ENCODE measurements around the gene BAD.

The BAD gene

GRCh38 chr11:64295760-64296159 is 11.3 kb upstream of the BAD start:
- no peak for DNase-seq

DNA sequence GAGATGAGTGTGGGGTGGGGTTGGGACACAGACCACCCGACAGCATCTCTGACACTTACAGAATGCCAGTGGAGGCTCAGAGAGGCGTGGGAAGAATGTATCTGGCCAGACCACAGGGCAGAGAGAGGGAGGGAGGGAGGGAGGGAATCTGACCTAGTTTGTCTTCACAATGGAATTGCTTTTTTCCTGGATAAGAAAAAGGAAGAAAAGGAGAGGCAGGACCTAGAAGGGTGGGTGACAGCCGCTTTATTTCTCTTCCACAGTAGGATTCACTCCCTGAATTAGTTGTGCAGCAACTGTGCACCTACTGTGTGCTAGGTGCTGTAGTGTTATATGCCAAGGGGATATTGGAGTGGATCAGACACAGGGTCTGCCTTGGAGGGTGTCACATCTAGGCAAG is 10.3 kb upstream of the BAD start:
- DNase-seq, result no peak

DNA sequence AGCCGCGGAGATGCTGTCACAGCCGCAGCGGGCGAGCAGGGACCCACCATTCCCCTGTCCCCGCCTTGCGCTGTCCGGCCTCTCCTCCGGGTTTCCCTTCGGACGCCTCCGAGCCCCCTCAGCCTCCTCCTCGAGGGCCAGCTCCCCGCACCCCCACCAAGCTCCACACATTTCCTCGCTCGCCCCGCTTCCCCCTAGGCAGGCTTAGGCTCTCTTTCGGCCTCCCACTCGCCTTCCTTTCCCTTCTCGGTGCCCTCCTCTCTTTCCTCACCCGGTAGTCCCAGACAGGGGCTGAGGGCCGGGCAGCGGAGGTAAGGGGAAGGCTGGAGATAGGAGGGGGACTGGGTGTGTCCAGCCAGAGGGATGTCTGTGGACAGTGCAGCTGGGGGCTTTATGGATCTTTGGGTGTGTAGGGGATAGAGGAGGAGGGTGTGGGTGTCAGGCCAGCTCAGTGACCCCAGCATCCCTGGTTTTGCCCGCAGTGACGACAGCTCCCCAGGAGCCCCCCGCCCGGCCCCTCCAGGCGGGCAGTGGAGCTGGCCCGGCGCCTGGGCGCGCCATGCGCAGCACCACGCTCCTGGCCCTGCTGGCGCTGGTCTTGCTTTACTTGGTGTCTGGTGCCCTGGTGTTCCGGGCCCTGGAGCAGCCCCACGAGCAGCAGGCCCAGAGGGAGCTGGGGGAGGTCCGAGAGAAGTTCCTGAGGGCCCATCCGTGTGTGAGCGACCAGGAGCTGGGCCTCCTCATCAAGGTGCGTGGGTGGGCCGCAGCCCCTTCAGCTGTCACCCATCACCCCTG is 8.2 kb upstream of the BAD start:
- no peak for DNase-seq

DNA sequence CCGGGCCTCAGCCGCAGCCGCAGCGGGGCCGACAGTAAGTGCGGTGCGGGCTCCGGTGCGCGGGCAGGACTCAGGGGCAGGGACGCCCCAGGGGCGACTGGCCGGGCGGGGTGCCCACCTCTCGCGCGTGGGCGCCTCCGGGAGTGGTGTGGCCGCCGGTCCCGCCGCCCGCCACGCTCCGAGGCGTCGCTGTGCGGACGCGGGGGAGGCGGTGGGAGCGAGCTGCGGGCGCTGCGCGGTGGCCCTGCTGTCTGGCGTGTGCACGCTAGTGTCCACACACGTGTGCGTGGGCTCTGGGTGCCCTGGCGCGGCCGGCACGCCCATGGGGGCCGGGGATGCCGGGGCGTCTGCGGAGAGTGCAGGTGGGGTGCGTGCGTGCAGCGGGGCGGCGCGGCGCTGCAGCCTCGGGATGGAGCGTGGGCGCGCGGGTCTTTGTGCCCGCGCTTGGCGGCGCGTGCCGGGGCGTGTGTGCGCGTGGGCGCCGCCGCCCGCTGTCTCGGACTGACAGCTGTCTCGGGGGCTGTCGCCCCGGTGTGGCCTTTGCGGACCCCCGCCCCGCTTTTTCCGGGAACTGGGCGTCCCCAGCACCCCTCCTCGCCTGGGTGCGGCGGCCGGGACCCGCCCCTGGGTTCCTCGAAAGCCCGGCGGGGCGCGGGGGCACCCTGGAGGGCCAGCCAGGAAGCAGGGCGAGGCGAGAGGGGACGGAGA is 7.4 kb upstream of the BAD start:
- DNase-seq, result peak; percentile 31

- no peak for DNase-seq
Measured at GRCh38 chr11:64291262-64291751, 6.8 kb upstream of the BAD start, which contains the start of gene KCNK4. Gene KCNK4, plus strand, starts transcription at chr11:64291302. Its CDS starts 1,717 bp downstream, at chr11:64293019.

GRCh38 chr11:64290352-64291261 is 6.1 kb upstream of the BAD start:
- DNase-seq, result no peak

GRCh38 chr11:64289002-64289564 is 4.6 kb upstream of the BAD start:
- DNase-seq, result no peak

DNA sequence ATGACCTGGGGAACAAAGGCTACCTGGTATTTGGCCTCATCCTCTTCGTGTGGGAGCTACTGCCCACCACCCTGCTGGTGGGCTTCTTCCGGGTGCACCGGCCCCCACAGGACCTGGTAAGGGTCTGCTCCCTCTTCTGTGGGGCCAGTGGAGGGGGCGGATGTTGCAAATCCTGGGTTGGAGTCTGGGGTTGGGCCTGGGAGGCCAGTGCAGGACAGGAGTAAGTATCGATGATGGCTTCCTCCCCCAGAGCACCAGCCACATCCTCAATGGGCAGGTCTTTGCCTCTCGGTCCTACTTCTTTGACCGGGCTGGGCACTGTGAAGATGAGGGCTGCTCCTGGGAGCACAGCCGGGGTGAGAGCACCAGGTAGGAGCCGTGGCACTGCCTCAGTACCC is 3.9 kb upstream of the BAD start:
- no peak for DNase-seq

- DNase-seq, result no peak
Measured at GRCh38 chr11:64287676-64288352, 3.3 kb upstream of the BAD start.

DNA sequence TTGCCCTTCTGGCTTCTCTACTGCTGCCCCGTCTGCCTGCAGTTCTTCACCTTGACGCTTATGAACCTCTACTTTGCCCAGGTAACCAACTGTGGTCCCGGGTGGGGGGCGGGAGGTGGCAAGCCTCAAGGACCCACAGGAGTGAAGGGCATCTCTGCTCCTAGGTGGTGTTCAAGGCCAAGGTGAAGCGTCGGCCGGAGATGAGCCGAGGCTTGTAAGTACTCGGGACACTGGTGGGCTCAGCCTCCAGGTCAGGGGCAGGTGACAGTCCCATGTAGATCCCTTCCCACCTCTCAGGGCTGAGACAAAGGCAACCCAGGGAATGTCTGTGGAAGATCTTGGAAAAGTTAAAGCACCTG is 2.3 kb upstream of the BAD start:
- no peak for DNase-seq

- DNase-seq, result no peak
Measured at GRCh38 chr11:64285885-64286800, 1.7 kb upstream of the BAD start.

DNA sequence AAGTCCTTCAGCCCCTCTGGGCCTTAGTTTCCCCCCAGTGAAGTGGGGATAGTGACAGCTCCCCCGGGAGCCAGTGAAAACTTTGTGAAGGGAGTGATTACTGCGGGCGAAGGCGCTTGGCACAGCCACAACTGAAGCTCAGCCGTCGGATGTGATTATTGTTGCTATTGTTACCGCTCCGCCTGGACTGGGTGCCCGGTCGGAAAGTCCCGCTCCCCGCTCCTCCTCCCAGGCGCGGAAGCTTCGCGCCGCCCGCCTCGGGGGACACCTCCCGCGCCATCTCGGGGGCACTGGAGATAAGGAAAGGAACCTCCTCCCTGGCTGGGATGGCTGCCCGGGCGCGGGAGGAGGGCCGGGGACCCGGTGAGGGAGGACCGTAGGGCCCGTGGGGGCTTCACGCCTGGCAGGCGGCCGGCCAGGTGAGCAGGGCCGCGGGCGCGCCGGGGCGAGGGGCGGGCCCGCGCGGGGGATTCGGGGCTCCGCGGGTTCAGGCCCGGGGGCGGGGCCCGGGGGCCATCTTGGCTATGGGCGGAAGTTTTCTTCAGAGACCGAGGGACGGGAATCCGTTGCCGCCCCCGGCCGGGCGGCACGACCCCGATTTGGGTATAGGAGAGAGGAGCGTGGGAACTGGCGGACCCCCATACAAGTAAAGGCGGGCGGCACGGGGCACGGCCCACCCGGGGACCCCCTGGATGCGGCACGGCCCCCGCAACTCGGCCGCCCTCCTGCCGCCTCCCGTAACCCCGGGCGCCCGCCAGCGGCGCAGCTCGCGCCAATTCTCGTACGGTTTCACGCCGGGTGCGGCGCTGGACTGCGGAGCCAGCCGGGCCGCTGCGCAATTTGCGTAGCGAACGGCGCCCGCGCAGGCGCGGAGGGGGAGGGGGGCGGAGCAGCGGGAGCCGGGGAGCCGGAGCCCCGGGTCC is 758 bp upstream of the BAD start, which contains the start of gene GPR137:
Gene GPR137 (plus strand): TSS at position 887 of the 923 bp plus-strand sequence. CDS start 677 bp downstream, outside the sequence.
- peak; percentile 93 for DNase-seq

DNA sequence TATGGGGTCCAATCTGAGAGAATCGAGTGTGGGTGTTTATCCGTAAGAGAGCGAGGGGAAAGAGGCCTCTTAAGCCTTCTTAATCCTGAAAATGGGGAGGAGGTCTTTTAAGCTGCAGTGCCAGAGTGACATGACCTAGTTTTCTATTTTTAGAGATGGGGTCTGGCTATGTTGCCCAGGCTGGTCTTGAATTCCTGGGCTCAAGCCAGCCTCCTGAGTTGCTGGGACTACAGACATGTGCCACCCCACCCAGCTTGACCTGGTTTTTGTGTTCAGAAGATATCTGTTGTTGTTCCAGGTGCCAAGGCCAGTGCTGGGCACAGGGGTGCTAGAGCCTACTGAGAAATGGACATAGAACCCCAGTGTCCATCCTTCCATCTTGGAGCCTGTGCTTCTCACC is 1.4 kb downstream of the BAD start:
- DNase-seq, result no peak

- DNase-seq, result no peak
Measured at GRCh38 chr11:64281957-64282770, 2.3 kb downstream of the BAD start.

GRCh38 chr11:64278576-64279190 is 5.8 kb downstream of the BAD start:
- no peak for DNase-seq

DNA sequence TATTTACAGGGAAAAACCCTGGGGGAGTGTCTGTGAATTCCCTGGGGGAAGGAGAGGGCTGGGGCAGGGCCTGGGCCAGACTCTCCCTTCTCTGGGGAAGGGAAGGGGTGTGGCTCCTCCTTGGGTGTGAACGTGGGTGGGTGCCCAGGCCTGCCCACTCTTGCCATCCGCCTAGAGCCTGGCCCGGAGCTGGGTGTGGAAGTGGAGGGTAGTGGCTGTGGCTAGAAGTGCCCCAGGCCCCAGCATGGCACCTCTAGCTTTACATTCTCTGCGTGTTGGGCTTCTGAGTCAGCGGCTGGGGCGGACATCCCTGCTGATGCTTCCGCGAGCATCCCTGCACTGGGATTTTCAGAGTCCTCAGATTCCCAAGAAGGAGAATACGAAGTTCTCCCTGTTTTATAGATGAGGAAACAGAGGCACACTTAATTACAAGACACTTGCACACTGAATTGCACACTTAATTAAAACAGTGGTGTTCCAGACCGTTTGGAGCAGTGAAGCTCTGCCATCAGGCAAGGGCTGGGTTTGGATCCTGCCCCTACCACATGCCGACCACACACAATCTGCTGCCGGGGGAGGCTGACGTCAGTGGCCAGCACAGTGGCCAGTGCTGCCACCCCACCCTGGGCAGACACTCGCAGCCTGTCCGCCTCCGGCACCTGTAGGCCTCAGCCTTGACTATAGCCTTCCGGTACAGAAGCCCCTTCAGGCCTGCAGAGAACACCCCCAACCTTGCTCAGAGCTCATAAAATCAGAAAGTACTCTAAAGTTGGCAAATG is 7.6 kb downstream of the BAD start:
- DNase-seq, result no peak

GRCh38 chr11:64275841-64276240 is 8.6 kb downstream of the BAD start:
- no peak for DNase-seq

Data from stimulated activated CD4-positive, alpha-beta T cell treated with anti-CD3 and anti-CD28 coated beads, Interleukin-15, amount 100 ng/mL, for 24 hours (primary cell).